ENCODE data around the gene MEG3.

DNA sequence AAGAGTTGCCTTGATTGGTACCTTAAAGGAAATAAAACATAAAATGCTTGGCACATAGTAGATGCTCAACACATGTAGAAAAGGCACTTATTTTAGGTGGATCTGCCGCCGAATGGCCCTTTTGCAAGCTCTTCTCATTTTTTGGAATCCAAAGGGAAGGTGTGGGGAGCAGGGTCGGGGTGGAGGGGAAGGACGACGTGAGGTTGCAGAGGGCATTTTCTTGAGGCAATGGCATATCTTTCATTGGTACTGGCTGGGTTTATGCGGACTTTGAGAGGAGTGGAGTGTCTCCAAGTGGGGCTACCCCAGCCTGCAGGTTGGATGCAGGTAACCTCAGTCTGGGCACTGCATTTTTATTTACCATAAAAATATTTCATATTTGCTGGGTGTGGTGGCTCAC, 69.5 kb downstream of the MEG3 start:
- TF ChIP-seq, protein P1, sequence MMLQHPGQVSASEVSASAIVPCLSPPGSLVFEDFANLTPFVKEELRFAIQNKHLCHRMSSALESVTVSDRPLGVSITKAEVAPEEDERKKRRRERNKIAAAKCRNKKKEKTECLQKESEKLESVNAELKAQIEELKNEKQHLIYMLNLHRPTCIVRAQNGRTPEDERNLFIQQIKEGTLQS (CRISPR knock-in tag; conservative IDR thresholded peaks at IDR 0.05), result no peak
- TF ChIP-seq, protein P2, sequence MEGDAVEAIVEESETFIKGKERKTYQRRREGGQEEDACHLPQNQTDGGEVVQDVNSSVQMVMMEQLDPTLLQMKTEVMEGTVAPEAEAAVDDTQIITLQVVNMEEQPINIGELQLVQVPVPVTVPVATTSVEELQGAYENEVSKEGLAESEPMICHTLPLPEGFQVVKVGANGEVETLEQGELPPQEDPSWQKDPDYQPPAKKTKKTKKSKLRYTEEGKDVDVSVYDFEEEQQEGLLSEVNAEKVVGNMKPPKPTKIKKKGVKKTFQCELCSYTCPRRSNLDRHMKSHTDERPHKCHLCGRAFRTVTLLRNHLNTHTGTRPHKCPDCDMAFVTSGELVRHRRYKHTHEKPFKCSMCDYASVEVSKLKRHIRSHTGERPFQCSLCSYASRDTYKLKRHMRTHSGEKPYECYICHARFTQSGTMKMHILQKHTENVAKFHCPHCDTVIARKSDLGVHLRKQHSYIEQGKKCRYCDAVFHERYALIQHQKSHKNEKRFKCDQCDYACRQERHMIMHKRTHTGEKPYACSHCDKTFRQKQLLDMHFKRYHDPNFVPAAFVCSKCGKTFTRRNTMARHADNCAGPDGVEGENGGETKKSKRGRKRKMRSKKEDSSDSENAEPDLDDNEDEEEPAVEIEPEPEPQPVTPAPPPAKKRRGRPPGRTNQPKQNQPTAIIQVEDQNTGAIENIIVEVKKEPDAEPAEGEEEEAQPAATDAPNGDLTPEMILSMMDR (IDR thresholded peaks at IDR 0.05), result no peak
- TF ChIP-seq, protein P3, sequence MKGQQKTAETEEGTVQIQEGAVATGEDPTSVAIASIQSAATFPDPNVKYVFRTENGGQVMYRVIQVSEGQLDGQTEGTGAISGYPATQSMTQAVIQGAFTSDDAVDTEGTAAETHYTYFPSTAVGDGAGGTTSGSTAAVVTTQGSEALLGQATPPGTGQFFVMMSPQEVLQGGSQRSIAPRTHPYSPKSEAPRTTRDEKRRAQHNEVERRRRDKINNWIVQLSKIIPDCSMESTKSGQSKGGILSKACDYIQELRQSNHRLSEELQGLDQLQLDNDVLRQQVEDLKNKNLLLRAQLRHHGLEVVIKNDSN (CRISPR knock-in tag; IDR thresholded peaks at IDR 0.05), result no peak
- TF ChIP-seq NFE2L1 (CRISPR knock-in tag; IDR thresholded peaks at IDR 0.05) (no peak), IRF2 (CRISPR knock-in tag; IDR thresholded peaks at IDR 0.05; ENCODE audit: borderline replicate concordance, low read depth) (no peak), TP53 (CRISPR knock-in tag; IDR thresholded peaks at IDR 0.05) (no peak)
- TF ChIP-seq, protein P4, sequence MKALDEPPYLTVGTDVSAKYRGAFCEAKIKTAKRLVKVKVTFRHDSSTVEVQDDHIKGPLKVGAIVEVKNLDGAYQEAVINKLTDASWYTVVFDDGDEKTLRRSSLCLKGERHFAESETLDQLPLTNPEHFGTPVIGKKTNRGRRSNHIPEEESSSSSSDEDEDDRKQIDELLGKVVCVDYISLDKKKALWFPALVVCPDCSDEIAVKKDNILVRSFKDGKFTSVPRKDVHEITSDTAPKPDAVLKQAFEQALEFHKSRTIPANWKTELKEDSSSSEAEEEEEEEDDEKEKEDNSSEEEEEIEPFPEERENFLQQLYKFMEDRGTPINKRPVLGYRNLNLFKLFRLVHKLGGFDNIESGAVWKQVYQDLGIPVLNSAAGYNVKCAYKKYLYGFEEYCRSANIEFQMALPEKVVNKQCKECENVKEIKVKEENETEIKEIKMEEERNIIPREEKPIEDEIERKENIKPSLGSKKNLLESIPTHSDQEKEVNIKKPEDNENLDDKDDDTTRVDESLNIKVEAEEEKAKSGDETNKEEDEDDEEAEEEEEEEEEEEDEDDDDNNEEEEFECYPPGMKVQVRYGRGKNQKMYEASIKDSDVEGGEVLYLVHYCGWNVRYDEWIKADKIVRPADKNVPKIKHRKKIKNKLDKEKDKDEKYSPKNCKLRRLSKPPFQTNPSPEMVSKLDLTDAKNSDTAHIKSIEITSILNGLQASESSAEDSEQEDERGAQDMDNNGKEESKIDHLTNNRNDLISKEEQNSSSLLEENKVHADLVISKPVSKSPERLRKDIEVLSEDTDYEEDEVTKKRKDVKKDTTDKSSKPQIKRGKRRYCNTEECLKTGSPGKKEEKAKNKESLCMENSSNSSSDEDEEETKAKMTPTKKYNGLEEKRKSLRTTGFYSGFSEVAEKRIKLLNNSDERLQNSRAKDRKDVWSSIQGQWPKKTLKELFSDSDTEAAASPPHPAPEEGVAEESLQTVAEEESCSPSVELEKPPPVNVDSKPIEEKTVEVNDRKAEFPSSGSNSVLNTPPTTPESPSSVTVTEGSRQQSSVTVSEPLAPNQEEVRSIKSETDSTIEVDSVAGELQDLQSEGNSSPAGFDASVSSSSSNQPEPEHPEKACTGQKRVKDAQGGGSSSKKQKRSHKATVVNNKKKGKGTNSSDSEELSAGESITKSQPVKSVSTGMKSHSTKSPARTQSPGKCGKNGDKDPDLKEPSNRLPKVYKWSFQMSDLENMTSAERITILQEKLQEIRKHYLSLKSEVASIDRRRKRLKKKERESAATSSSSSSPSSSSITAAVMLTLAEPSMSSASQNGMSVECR (CRISPR knock-in tag; IDR thresholded peaks at IDR 0.05; ENCODE audit: borderline replicate concordance), result no peak
- TF ChIP-seq, protein P5, sequence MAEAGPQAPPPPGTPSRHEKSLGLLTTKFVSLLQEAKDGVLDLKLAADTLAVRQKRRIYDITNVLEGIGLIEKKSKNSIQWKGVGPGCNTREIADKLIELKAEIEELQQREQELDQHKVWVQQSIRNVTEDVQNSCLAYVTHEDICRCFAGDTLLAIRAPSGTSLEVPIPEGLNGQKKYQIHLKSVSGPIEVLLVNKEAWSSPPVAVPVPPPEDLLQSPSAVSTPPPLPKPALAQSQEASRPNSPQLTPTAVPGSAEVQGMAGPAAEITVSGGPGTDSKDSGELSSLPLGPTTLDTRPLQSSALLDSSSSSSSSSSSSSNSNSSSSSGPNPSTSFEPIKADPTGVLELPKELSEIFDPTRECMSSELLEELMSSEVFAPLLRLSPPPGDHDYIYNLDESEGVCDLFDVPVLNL (CRISPR knock-in tag; IDR thresholded peaks at IDR 0.05; ENCODE audit: borderline replicate concordance, low read depth), result no peak
